Measurements from ENCODE around the gene MDFI. TPM values are rescaled to one million over a fixed set of nuclear protein-coding genes. Genes with fewer than 3 reads are reported as not detected.

MDFI gene
- total RNA-seq, 2 experiments from 2014 or later = not detected

- H3K4me1 Mint-ChIP-seq (ENCODE audit: low read depth) = no peaks in the 10 kb centered on the region
- intact Hi-C loops (cut with DNase I, micrococcal nuclease) = loop anchor here in 1 of 2 experiments (10.0 kb wide), 1 partner anchor 385 kb away; no protein-coding TSS in a partner anchor
- H3K9me3 Mint-ChIP-seq = no peaks in the 10 kb centered on the region
- no peak overlapping the region for H3K4me3 ChIP-seq (ENCODE audit: low read length)
- H3K36me3 ChIP-seq (ENCODE audit: insufficient read depth, low read length) = peaks cover 41% of the 10 kb centered on the region
- POLR2A ChIA-PET = interaction anchor here (0.6 kb wide), 1 partner anchor 1818 kb away, joined by 3 read pairs; no protein-coding TSS in a partner anchor
- TF ChIP-seq CTCF (IDR thresholded peaks at IDR 0.05) = no peak
- H3K36me3 Mint-ChIP-seq (ENCODE audit: low read depth) = peaks cover 16% of the 10 kb centered on the region
- H3K4me1 ChIP-seq (ENCODE audit: insufficient read depth, low read length) = no peaks in the 10 kb centered on the region
- no peaks in the 10 kb centered on the region for H3K27me3 ChIP-seq (ENCODE audit: control insufficient read depth in 1 of 2, insufficient read depth in 2 of 2, low read length in 2 of 2)
- no peaks in the 10 kb centered on the region for H3K9me3 ChIP-seq (ENCODE audit: control insufficient read depth in 1 of 2, insufficient read depth in 1 of 2, low read length in 2 of 2)
- H3K27ac Mint-ChIP-seq = no peak overlapping the region
- no peaks in the 10 kb centered on the region for H3K27me3 Mint-ChIP-seq
- H3K4me3 Mint-ChIP-seq = no peak overlapping the region
- CTCF ChIA-PET = no interaction called here
- H3K27ac ChIP-seq (ENCODE audit: low read depth in 1 of 2, low read length in 2 of 2) = no peak overlapping the region
- DNase-seq = no peak
- no peak for ATAC-seq (ENCODE audit: poor library complexity)
Observed at GRCh38 chr6:41689171-41690008, 51.1 kb downstream of the MDFI start.

- intact Hi-C loops (cut with DNase I, micrococcal nuclease) = no loop called here
- peaks cover 30% of the 10 kb centered on the region for H3K36me3 ChIP-seq (ENCODE audit: insufficient read depth, low read length)
- H3K9me3 Mint-ChIP-seq = no peaks in the 10 kb centered on the region
- no peak overlapping the region for H3K4me3 ChIP-seq (ENCODE audit: low read length)
- H3K4me1 ChIP-seq (ENCODE audit: insufficient read depth, low read length) = no peaks in the 10 kb centered on the region
- DNase-seq = no peak
- H3K27me3 ChIP-seq (ENCODE audit: control insufficient read depth in 1 of 2, insufficient read depth in 2 of 2, low read length in 2 of 2) = no peaks in the 10 kb centered on the region
- peaks cover 10% of the 10 kb centered on the region for H3K36me3 Mint-ChIP-seq (ENCODE audit: low read depth)
- no peak for ATAC-seq (ENCODE audit: poor library complexity)
- H3K4me1 Mint-ChIP-seq (ENCODE audit: low read depth) = no peaks in the 10 kb centered on the region
- ChIA-PET POLR2A (no interaction called here), CTCF (no interaction called here)
- TF ChIP-seq CTCF (IDR thresholded peaks at IDR 0.05) = no peak
- no peak overlapping the region for H3K27ac ChIP-seq (ENCODE audit: low read depth in 1 of 2, low read length in 2 of 2)
- H3K4me3 Mint-ChIP-seq = no peak overlapping the region
- no peaks in the 10 kb centered on the region for H3K27me3 Mint-ChIP-seq
- H3K9me3 ChIP-seq (ENCODE audit: control insufficient read depth in 1 of 2, insufficient read depth in 1 of 2, low read length in 2 of 2) = no peaks in the 10 kb centered on the region
- no peak overlapping the region for H3K27ac Mint-ChIP-seq
Observed at GRCh38 chr6:41690541-41691330, 52.5 kb downstream of the MDFI start.

GRCh38 chr6:41691426-41692079 lies 53.3 kb downstream of the MDFI start:
- H3K36me3 Mint-ChIP-seq (ENCODE audit: low read depth) = peaks cover 10% of the 10 kb centered on the region
- no peak overlapping the region for H3K27ac Mint-ChIP-seq
- CTCF ChIA-PET = interaction anchor here (1.6 kb wide), 1 partner anchor 8 kb away, joined by 6 read pairs; no protein-coding TSS in a partner anchor
- no peak for ATAC-seq (ENCODE audit: poor library complexity)
- no peaks in the 10 kb centered on the region for H3K27me3 Mint-ChIP-seq
- intact Hi-C loops (cut with DNase I, micrococcal nuclease) = no loop called here
- H3K27me3 ChIP-seq (ENCODE audit: control insufficient read depth in 1 of 2, insufficient read depth in 2 of 2, low read length in 2 of 2) = no peaks in the 10 kb centered on the region
- no peaks in the 10 kb centered on the region for H3K9me3 ChIP-seq (ENCODE audit: control insufficient read depth in 1 of 2, insufficient read depth in 1 of 2, low read length in 2 of 2)
- no peak for TF ChIP-seq CTCF (IDR thresholded peaks at IDR 0.05)
- DNase-seq = no peak
- no peaks in the 10 kb centered on the region for H3K4me1 Mint-ChIP-seq (ENCODE audit: low read depth)
- H3K4me3 Mint-ChIP-seq = no peak overlapping the region
- H3K4me1 ChIP-seq (ENCODE audit: insufficient read depth, low read length) = no peaks in the 10 kb centered on the region
- no peaks in the 10 kb centered on the region for H3K9me3 Mint-ChIP-seq
- POLR2A ChIA-PET = no interaction called here
- H3K27ac ChIP-seq (ENCODE audit: low read depth in 1 of 2, low read length in 2 of 2) = no peak overlapping the region
- H3K4me3 ChIP-seq (ENCODE audit: low read length) = no peak overlapping the region
- peaks cover 28% of the 10 kb centered on the region for H3K36me3 ChIP-seq (ENCODE audit: insufficient read depth, low read length)

All from CD4-positive, alpha-beta T cell (primary cell).